OCI-LY7 (cell line): ENCODE data around the gene SYNCRIP.

Experiments
- EZH2phosphoT487 ChIP-seq: fragments of 200-600 bp; sonication (generic); IDR thresholded peaks from 2 replicates; pipeline ENCODE4 v1.6.1; 2018; ENCODE audit warnings: low read depth, borderline replicate concordance, mild to moderate bottlenecking, mixed run types, antibody characterized with exemption, low read length, moderate library complexity, mixed read lengths
- TF ChIP-seq, protein P1 (sequence below): fragments of 200-600 bp; sonication (generic); conservative IDR thresholded peaks from 2 replicates; pipeline ENCODE4 v1.5.1; 2014; ENCODE audit warnings: mild to moderate bottlenecking, antibody characterized with exemption, low read length, moderate library complexity, mixed read lengths

DNA sequence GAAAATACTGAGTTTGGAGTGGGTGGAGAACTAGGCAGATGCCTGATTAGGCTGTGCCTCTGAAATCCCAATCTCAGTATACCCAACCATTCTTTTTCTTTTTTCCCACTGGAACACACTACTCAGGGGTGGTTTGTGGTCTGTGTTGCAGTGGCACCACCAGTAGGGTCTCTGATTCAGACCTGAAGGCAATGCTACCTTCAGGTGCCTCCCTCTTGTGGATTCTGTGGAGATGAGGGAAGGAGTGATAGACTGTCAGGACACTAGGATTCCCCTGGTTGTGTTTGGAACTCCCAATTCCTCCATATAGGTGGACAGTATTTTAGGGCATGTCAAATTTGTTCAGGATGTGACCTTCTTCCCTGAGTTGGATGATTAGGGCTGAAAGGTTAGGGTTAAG lies 47.4 kb upstream of the SYNCRIP start:
- TF ChIP-seq, protein P1, sequence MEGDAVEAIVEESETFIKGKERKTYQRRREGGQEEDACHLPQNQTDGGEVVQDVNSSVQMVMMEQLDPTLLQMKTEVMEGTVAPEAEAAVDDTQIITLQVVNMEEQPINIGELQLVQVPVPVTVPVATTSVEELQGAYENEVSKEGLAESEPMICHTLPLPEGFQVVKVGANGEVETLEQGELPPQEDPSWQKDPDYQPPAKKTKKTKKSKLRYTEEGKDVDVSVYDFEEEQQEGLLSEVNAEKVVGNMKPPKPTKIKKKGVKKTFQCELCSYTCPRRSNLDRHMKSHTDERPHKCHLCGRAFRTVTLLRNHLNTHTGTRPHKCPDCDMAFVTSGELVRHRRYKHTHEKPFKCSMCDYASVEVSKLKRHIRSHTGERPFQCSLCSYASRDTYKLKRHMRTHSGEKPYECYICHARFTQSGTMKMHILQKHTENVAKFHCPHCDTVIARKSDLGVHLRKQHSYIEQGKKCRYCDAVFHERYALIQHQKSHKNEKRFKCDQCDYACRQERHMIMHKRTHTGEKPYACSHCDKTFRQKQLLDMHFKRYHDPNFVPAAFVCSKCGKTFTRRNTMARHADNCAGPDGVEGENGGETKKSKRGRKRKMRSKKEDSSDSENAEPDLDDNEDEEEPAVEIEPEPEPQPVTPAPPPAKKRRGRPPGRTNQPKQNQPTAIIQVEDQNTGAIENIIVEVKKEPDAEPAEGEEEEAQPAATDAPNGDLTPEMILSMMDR = no peak
- TF ChIP-seq EZH2phosphoT487 = no peak
